Activated T-cell treated with anti-CD3 and anti-CD28 coated beads for 48 hours (primary cell): ENCODE results near the gene NEMP2.
A peak's percentile ranks its signal among the peaks of the same experiment; 100 is the strongest.

Experiments used
- DNase-seq: peaks from one replicate; pipeline ENCODE4 v3.0.0-alpha.2; 2020; ENCODE audit warnings: low read depth

Gene NEMP2

DNA sequence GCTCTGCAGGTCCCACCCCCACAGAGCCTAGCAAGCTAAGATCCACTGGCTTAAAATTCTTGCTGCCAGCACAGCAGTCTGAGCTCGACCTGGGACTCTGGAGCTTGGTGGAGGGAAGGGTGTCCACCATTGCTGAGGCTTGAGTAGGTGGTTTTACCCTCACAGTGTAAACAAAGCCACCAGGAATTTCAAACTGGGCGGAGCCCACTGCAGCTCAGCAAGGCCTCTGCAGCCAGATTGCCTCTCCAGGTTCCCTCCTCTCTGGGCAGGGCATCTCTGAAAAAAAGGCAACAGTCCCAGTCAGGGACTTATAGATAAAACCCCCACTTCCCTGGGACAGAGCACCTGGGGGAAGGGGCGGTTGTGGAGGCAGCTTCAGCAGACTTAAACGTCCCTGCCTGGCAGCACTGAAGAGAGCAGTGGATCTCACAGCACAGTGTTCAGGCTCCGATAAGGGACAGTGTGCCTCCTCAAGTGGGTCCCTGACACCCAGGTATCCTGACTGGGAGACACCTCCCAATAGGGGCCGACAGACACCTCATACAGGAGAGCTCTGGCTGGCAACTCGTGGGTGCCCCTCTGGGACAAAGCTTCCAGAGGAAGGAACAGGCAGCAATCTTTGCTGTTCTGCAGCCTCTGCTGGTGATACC lies 20.0 kb upstream of the NEMP2 start:
- DNase-seq, result no peak

DNA sequence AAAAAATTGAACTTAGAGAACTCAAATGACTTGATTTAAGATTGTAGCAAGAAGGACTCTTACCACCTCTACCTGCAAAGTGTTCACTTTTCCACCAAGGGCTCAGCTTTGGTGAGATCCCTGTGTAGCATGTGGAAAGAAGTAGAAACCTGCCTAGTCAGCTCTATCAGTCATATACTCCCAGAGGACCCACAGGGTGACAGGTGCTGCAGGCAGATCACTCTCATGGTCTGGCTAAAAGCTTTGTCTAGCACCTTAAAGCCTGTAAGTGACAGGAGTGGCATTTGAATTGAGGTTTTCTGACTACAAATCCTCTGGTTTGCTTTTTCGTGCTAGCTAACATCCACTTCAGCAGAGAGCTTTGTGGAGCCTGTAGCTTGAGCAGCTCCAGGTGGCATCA lies 18.7 kb upstream of the NEMP2 start:
- DNase-seq, result no peak

GRCh38 chr2:190551928-190552327 lies 17.4 kb upstream of the NEMP2 start:
- DNase-seq, result no peak

DNA sequence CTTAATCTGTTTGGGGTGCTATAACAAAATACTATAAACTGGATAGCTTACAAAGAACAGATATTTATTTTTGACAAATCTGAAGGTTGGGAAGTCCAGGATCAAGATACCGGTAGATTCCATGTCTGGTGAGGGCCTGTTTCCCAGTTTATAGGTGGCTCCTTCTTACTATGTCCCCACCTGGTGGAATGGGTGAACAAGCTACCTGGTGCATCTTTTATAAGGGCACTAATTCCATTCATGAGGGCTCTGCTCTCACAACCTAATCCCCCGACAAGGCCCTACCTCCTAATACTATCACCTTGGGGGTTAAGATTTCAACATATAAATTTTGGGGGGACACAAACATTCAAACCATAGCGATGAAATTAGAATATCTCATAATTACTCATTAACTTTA lies 15.6 kb upstream of the NEMP2 start:
- DNase-seq, result no peak

DNA sequence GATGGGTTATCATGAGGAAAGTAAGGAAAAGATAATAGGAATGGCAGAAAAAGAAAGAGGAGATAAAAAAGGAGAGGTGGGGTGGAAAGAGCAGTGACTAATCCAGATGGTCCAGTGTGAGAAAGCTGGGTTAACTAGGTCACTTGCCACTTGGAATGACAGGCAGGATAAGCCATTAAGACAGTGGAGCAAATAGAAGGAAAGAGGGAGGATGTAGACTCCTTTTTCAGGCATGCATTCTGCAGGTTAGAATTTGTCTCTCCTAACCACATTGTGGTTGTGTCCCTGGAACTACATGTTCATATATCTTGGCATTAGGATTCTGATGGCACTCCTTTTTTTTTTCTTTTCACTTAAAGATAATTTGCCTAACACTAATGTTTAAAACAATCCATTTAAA lies 13.4 kb upstream of the NEMP2 start:
- no peak for DNase-seq

DNA sequence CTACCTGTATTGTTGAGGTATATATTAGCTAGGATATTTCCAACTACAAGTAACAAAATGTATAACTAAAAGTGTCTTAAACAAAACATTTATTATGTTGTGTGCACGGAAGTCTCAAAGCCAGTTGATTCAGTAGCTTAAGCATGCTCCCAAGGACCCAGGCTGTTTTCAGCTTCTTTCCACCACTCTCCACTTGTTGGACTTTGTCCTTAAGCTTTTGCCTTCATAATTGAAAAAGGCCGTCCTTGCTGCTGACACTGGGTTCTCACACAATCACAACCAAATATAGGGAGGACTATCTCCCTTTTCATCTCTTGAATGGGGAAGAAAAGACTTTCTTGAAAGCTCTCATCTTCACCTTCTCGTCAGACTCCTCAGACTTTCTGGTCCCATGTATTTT lies 12.2 kb upstream of the NEMP2 start:
- DNase-seq, result no peak

GRCh38 chr2:190545555-190546385 lies 11.2 kb upstream of the NEMP2 start:
- DNase-seq, result no peak

GRCh38 chr2:190545093-190545492 lies 10.6 kb upstream of the NEMP2 start:
- no peak for DNase-seq

DNA sequence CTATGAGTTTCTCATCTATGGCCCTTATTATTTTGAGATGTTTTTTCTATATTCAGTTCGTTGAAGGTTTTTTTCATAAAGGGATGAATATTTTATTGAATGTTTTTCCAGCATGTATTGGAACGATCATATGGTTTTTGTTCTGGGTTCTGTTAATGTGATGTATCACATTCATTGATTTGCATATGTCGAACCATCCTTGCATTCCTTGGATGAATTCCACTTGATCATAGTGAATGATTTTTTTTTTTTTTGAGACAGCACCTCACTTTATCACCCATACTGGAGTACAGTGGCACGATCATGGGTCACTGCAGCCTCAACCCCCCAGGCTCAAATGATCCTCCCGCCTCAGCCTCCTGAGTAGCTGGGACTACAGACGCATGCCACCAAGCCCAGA lies 5.5 kb upstream of the NEMP2 start:
- DNase-seq, result no peak

GRCh38 chr2:190538201-190538600 lies 3.7 kb upstream of the NEMP2 start:
- no peak for DNase-seq

- DNase-seq, result no peak
Observed at GRCh38 chr2:190537765-190538164, 3.2 kb upstream of the NEMP2 start.

- no peak for DNase-seq
Observed at GRCh38 chr2:190535586-190535985, 1.1 kb upstream of the NEMP2 start.

DNA sequence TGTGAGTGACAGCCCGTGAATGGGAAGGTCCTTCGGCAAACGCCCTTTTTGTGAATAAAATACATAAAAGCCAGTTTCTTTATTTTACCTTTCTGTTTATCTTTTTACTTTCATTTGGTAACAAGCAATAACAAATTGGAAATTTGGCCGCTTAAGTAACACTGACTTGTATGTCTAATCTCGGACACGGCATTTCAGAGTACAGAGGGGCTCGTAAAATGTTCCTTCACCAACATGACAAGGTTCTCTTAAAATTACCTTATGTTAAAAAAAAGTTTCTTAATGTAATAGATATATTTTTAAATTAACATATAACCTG lies 558 bp upstream of the NEMP2 start:
- no peak for DNase-seq

DNA sequence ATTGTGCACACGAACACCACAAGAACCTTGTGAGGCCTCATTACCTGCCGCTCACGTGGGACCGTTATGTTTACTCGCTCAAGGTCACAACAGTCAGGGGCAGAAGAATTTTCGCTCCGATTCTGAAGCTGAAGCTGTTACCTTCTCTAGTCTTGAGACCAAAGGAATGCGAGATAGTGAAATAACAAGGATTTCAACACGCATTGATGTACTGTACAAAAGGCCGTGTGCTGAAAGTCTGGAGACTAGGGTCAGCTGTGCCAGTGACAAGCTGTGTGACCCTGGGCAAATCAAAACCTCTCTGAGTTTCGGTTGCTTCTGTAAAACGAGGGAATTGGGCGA lies 583 bp downstream of the NEMP2 start:
- DNase-seq, result peak; percentile 40

DNA sequence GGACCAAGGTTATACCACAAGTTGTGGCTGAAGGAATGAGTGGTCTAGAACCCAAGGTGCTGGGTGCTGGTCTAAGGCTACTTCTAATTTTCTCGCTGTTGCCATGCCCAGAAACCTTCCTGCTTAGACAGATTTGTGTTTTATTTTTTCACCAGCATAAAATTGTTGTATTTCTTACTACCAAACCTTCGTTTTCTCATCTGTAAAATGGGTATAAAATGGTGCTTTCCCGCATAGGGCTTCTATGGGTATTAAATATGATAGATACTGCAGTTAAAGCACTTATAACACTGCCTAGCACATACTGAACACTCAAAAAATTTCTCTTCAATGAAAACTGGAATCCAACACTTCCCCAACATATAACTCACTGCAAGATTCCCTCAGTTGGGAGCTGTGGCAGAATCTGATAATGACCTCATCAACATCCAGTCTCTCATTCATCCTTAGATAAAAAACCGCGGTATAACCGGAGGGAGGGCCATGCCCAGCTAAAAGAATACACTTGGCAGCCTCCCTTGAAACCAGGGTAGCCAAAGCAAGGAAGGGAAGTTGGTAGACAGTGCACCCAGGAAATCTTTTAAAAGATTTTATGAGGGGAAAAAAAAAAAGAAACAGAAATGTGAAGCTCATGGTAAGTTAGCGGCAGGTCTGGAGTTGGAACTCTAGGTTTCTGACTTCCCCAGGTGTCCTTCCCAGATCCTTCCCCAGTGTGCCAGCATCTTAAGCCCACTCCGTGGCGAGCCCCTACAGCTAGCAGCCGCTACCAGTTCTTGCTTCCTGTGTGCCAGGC lies 1.2 kb downstream of the NEMP2 start:
- DNase-seq, result no peak

- no peak for DNase-seq
Observed at GRCh38 chr2:190532581-190532980, 1.9 kb downstream of the NEMP2 start.

- DNase-seq, result no peak
Observed at GRCh38 chr2:190530248-190530900, 4.1 kb downstream of the NEMP2 start.

GRCh38 chr2:190529486-190530247 lies 4.9 kb downstream of the NEMP2 start:
- no peak for DNase-seq

DNA sequence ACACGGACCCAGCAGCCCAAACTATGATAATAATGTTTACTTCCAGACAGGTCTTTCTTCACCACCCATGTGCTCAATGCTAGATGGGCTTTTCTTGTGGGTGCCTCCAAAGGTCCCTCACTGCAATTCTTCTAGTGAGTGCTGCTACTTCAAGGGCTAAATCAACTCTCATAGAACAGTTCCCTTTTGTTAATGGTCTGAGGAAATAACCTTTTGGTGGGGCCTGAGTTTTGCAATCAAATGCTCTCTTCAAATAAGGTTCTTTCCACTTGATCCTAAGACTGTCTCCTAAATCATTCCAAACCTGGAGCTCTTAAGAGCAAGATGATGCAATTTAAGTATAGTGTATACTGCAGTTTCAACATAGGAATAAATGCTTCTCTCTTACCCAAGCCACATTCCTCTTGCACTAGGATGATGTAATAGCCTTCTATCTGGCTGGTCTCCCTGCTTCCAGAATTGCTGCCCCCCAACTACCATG lies 6.0 kb downstream of the NEMP2 start:
- no peak for DNase-seq

GRCh38 chr2:190527918-190528317 lies 6.6 kb downstream of the NEMP2 start:
- DNase-seq, result no peak

GRCh38 chr2:190527214-190527613 lies 7.3 kb downstream of the NEMP2 start:
- no peak for DNase-seq
